Parathyroid adenoma (tissue), 2 donors: ENCODE measurements around the gene MTERF4.
A peak's percentile ranks its signal among the peaks of the same experiment; 100 is the strongest.
"Not testable (repeated sequence)": the region's sequence is repeated elsewhere in the genome, so short reads cannot be mapped to it uniquely, and the experiment has no call there.

ENCODE experiments used
- H2AFZ ChIP-seq: fragments of 300-600 bp; sonication (generic); one replicate; pipeline ENCODE4 v1.7.0; 2017; ENCODE audit warnings: antibody characterized with exemption, mild to moderate bottlenecking
- H3K27ac ChIP-seq: fragments of 300-600 bp; sonication (generic); one replicate; pipeline ENCODE4 v1.7.0; 2017
- H3K27me3 ChIP-seq: fragments of 300-600 bp; sonication (generic); one replicate; pipeline ENCODE4 v1.7.0; 2017; ENCODE audit warnings: low read length; ENCODE audit not compliant: control insufficient read depth, insufficient read depth
- H3K36me3 ChIP-seq: fragments of 300-600 bp; sonication (generic); one replicate; pipeline ENCODE4 v1.7.0; 2017; ENCODE audit warnings: low read length; ENCODE audit not compliant: control insufficient read depth, insufficient read depth
- H3K4me1 ChIP-seq: fragments of 300-600 bp; sonication (generic); one replicate; pipeline ENCODE4 v1.7.0; 2017; ENCODE audit warnings: control low read depth
- H3K4me2 ChIP-seq: fragments of 300-600 bp; sonication (generic); one replicate; pipeline ENCODE4 v1.7.0; 2017; ENCODE audit warnings: low read length
- H3K4me3 ChIP-seq: fragments of 300-600 bp; sonication (generic); one replicate; pipeline ENCODE4 v1.7.0; 2017; ENCODE audit warnings: low read depth, low read length
- H3K79me2 ChIP-seq: fragments of 300-600 bp; sonication (generic); one replicate; pipeline ENCODE4 v1.7.0; 2017; ENCODE audit warnings: control low read depth
- H3K9ac ChIP-seq: fragments of 300-600 bp; sonication (generic); one replicate; pipeline ENCODE4 v1.7.0; 2017; ENCODE audit warnings: mild to moderate bottlenecking
- H3K9me3 ChIP-seq: fragments of 300-600 bp; sonication (generic); one replicate; pipeline ENCODE4 v1.7.0; 2017; ENCODE audit warnings: low read length; ENCODE audit not compliant: control insufficient read depth
- CTCF ChIP-seq: fragments of 300-600 bp; sonication (generic); IDR thresholded peaks from one replicate; pipeline ENCODE4 v1.7.0; 2017; ENCODE audit warnings: antibody characterized with exemption, mild to moderate bottlenecking
- donor health status: primary hyperparathyroidism.

Gene MTERF4

GRCh38 chr2:241105641-241106040 lies 3.6 kb upstream of the MTERF4 start:
- Histone ChIP-seq H3K36me3 (no peaks in the 10 kb centered on the region), H3K79me2 (peaks cover 9% of the 10 kb centered on the region)

GRCh38 chr2:241104611-241105010 lies 2.5 kb upstream of the MTERF4 start:
- not testable (repeated sequence) for H3K4me3 ChIP-seq, H3K27ac ChIP-seq, H3K79me2 ChIP-seq, H3K4me1 ChIP-seq, H3K9ac ChIP-seq, H3K27me3 ChIP-seq, H3K9me3 ChIP-seq, H3K4me2 ChIP-seq, H3K36me3 ChIP-seq, H2AFZ ChIP-seq

More at GRCh38 chr2:241105641-241106040, 3.6 kb upstream of the MTERF4 start:
- Histone ChIP-seq H3K4me2 (no peak overlapping the region), H3K4me1 (no peaks in the 10 kb centered on the region), H3K9ac (no peak overlapping the region), H3K9me3 (no peaks in the 10 kb centered on the region), H3K27me3 (no peaks in the 10 kb centered on the region), H3K27ac (no peak overlapping the region), H2AFZ (no peak overlapping the region), H3K4me3 (no peak overlapping the region)
- no peak for TF ChIP-seq CTCF

- Histone ChIP-seq H3K4me1 (no peaks in the 10 kb centered on the region), H3K9ac (peak overlapping the region; percentile 78), H2AFZ (peak overlapping the region; percentile 93), H3K36me3 (no peaks in the 10 kb centered on the region), H3K4me2 (peak overlapping the region; percentile 89), H3K27ac (peak overlapping the region; percentile 87), H3K79me2 (peaks cover 9% of the 10 kb centered on the region), H3K4me3 (peak overlapping the region; percentile 75), H3K9me3 (no peaks in the 10 kb centered on the region), H3K27me3 (no peaks in the 10 kb centered on the region)
- TF ChIP-seq CTCF, result no peak
Observed at GRCh38 chr2:241103176-241103595, 1.1 kb upstream of the MTERF4 start.

GRCh38 chr2:241099246-241099645 lies 2.8 kb downstream of the MTERF4 start:
- Histone ChIP-seq H3K27ac (no peak overlapping the region), H3K4me1 (no peaks in the 10 kb centered on the region), H3K27me3 (no peaks in the 10 kb centered on the region), H3K79me2 (peaks cover 9% of the 10 kb centered on the region), H2AFZ (no peak overlapping the region), H3K36me3 (no peaks in the 10 kb centered on the region), H3K4me3 (no peak overlapping the region), H3K4me2 (no peak overlapping the region), H3K9ac (no peak overlapping the region), H3K9me3 (no peaks in the 10 kb centered on the region)
- TF ChIP-seq CTCF, result no peak

- H3K27ac ChIP-seq, result no peak overlapping the region
- H3K9me3 ChIP-seq, result no peaks in the 10 kb centered on the region
- no peaks in the 10 kb centered on the region for H3K27me3 ChIP-seq
- no peak overlapping the region for H3K4me3 ChIP-seq
- H3K79me2 ChIP-seq, result peaks cover 9% of the 10 kb centered on the region
- H3K4me2 ChIP-seq, result no peak overlapping the region
- H3K4me1 ChIP-seq, result no peaks in the 10 kb centered on the region
- H3K36me3 ChIP-seq, result no peaks in the 10 kb centered on the region
- H2AFZ ChIP-seq, result no peak overlapping the region
- TF ChIP-seq CTCF, result no peak
- H3K9ac ChIP-seq, result no peak overlapping the region
Observed at GRCh38 chr2:241096979-241097378, 5.1 kb downstream of the MTERF4 start.
